GM18498 (cell line): ENCODE measurements around the gene ZC3HAV1.
A peak's percentile ranks its signal among the peaks of the same experiment; 100 is the strongest.
"Not testable (repeated sequence)": the region's sequence is repeated elsewhere in the genome, so short reads cannot be mapped to it uniquely, and the experiment has no call there.

ENCODE experiments used
- ATAC-seq: cut with Tn5 transposase; IDR thresholded peaks from one replicate; pipeline ENCODE4 v1.9.1; 2021; ENCODE audit warnings: mild to moderate bottlenecking, moderate library complexity; ENCODE audit not compliant: unreplicated experiment

ZC3HAV1 gene

DNA sequence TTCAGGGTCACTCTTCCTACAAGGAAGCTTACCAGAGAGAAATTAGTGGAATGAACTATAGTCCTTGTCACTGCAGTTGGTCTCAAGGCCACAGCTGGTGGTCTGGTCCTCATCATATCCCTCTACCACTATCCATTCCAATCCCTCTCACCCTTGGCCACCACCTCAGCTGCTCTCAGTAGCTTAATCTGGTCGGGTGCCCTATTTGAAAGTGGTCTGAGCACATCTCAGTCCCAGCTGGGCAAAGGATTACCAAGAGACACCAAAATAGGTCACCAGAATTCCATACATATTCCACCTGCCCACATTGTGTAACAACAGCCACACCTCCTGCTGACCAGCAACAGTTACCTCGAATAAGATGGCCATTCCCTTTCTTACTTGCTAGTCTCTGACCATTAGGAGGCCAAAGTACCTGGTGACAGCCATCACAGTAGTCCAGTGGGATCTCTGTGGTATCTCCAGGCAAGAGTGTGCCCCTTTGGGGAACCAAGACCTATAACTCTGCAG, 3.3 kb upstream of the ZC3HAV1 start:
- no peak for ATAC-seq

- no peak for ATAC-seq
These were observed 2.8 kb upstream of the ZC3HAV1 start for GRCh38 chr7:139112316-139112715.

DNA sequence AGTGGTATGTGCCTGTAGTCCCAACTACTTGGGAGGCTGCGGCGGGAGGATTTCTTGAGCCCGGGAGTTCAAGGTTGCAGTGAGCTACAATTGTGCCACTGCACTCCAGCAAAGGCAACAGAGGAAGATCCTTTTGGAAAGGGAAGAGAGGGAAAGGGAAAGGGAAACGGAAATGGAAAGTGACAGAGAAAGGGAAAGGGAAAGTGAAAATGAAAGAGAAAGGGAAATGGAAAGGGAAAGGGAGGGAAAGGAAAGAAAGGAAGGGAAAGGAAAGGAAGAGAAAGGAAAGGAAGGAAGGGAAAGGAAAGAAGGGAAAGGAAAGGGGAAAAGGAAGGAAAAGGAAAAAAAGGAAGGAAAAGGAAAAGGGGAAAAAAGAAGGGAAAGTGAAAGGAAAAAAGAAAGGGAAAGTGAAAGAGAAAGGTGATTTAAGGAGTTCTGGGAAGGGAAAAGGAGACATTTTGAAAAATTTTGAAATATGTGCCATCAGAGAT, 2.3 kb upstream of the ZC3HAV1 start:
- ATAC-seq = no peak

DNA sequence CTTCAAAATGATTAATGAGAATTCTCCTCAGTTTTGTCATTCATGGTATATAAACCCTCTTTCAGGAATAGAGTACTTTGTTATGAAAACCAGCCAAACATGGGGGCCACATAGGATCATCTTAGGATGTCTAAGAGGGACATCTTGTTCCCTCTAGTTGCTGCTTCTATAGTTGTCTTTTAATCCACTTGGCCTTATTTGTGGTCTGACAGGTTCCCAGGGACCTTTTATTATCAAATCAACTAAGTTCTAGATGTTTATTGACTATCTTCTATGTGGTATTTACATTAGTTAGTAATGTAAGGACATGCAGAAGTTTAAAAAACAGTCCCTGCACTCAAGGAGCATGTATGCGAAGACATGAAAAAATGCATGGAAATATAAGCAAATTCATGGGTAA, 1.6 kb upstream of the ZC3HAV1 start:
- no peak for ATAC-seq

DNA sequence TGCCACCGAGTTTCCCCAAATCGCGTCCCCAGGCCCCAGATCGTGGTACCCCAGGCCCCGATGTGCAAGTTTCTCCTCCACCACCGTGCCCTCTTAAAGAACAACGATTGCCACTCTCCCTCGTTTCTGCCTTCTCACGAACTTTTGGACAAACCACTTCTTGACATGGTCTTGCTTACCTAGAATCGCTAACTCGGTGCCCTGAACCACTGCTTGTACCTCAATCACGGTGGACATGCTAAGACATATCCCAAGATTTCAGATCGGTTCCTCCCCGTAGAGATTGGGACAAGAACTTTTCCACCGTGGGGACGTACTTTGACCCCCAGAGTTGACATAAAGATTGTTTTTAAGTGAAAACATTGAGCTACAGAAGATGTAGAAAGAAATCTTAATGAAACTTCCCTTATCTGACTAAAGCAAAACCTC, 477 bp upstream of the ZC3HAV1 start:
- ATAC-seq = no peak

DNA sequence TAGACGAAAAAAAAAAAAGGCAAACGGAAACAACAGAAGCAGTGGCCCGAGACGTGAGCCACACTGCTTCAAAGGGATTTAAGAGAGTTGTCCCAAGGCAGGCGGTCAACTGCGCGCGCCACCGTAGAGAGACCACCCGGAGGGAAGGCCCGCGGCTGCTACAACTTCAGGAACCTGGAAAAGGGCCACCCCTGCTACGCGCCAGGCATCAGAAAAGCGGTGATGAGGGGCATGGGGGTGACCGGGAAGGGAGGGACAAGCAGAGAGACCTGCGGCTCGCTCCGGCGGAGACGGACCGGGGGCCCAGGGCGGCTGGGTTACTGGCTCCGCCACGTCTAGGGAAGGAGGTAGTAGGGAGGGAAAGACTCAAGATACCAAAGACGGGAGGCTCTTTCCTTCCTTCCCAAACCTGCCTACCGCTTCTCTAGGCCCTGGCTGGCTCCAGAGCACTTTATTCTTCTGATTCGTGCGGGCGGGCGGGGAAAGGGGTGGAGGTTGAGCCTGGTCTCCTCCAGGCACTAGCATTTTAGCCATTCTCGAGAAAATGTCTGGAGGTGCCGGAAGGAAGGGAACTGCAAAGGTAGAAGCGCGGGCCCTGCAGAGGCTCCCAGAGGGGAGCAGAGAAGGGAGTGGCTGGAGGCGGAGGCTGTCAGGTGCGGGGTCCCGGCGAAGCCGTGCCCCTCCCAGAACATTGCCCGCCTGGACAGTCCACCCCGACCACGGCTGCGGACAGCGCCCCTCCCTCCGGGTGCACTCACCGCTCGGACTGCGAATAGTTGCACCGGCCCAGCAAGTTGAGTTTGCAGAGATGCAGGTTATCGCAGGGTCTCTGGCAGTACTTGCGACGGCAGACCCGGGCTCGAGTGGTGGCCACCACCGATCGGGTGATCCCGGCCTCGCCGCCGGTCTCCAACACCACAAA, 993 bp downstream of the ZC3HAV1 start:
- peak; percentile 9 for ATAC-seq

- no peak for ATAC-seq
These were observed 2.6 kb downstream of the ZC3HAV1 start for GRCh38 chr7:139106959-139107358.

DNA sequence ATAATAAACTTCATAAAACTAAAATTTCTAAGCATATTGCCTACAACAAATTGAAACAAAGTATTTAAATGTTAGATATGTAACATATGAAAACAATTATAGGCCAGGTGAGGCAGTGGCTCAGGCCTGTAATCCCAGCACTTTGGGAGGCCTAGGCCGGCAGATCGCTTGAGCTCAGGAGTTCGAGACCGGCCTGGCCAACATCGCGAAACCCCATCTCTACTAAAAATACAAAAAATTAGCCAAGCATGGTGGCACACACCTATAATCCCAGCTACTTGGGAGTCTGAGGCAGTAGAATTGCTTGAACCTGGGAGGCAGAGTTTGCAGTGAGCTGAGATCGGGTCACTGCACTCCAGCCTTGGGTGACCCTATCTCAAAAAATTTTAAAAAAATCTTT, 3.3 kb downstream of the ZC3HAV1 start:
- ATAC-seq = not testable (repeated sequence)

GRCh38 chr7:139105484-139105883, 4.0 kb downstream of the ZC3HAV1 start:
- ATAC-seq = no peak

GRCh38 chr7:139104091-139104450, 5.4 kb downstream of the ZC3HAV1 start:
- ATAC-seq = no peak

GRCh38 chr7:139103057-139103815, 6.3 kb downstream of the ZC3HAV1 start:
- ATAC-seq = no peak

DNA sequence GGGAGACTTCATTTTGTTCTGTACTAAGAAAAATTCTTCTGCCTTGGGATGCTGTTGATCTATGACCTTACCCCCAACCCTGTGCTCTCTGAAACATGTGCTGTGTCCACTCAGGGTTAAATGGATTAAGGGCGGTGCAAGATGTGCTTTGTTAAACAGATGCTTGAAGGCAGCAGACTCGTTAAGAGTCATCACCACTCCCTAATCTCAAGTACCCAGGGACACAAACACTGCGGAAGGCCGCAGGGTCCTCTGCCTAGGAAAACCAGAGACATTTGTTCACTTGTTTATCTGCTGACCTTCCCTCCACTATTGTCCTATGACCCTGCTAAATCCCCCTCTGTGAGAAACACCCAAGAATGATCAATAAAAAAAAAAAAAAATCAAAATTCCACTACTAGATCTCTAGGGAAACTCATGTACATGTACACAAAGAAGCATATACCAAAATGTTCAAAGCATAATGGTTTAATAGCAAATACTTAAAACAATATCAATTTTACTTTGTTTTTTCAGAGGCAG, 7.8 kb downstream of the ZC3HAV1 start:
- ATAC-seq = not testable (repeated sequence)

- no peak for ATAC-seq
These were observed 10.2 kb downstream of the ZC3HAV1 start for GRCh38 chr7:139099172-139099947.

DNA sequence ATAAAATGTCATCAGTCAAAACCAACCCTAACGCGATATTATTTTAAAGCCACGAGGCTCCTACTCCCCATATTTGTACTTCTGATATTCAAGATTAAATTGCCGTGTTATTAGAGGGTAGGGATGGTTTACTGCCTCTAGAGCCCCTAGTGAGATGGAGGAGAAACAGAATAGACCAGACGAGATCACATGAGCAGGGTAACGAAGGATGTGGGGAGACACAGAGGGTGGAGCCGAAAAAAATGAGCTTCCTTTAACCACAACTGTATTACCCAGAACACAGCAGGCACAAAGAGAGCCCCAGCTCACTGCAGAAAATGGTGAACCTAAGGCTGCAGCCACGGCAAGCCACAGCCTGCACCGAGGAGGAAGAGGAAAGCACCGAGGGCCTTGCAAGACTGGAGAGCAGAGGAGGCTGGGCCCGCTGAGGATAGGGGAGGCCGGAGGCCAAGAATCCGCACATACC, 14.3 kb downstream of the ZC3HAV1 start:
- peak; percentile 99 for ATAC-seq

- no peak for ATAC-seq
These were observed 14.9 kb downstream of the ZC3HAV1 start for GRCh38 chr7:139094596-139094995.

DNA sequence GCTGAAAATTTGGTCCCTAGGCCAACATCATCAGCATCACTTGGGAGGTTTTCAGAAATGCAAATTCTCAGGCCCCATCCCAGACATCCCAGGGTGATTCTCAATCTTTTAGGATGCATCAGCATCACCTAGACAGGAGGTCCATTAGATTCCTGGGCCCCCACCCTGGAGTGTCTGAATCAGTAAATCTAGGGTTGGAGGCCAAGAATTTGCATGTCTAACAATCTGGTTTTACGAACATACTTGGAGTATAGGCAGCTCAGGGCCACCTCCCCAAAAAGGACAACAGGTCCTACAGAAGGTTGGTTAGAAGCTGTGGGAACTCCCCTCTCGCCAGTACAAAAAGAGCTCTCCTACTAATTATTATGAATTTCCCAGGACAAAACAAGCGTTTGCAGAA, 15.5 kb downstream of the ZC3HAV1 start:
- ATAC-seq = no peak

DNA sequence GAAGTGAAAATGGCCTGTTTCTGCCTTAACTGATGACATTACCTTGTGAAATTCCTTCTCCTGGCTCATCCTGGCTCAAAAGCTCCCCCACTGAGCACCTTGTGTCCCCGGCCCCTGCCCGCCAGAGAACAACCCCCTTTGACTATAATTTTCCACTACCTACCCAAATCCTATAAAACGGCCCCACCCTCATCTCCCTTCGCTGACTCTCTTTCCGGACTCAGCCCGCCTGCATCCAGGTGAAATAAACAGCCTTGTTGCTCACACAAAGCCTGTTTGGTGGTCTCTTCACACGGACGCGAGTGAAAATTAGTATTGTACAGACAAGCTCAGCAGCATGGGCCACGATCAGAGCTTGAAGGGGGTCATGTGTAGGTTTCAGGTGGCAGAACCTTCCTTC, 16.0 kb downstream of the ZC3HAV1 start:
- not testable (repeated sequence) for ATAC-seq

- no peak for ATAC-seq
These were observed 17.3 kb downstream of the ZC3HAV1 start for GRCh38 chr7:139092090-139092796.

DNA sequence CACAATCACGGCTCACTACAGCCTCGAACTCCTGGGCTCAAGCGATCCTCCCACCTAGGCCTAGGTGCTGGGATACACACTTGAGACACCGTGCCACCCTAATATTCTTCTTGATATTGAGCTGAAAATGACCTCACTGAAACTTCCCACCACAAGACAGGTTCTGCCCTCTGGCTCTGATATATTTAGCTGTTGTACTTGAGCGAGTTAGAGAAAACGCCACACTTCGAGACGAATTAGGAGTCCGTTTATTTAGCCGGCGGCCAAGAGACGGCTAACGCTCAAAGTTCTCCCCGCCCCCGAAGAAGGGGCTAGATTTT, 17.9 kb downstream of the ZC3HAV1 start:
- no peak for ATAC-seq

- no peak for ATAC-seq
These were observed 20.4 kb downstream of the ZC3HAV1 start for GRCh38 chr7:139089118-139089517.
